Fibroblast of lung (primary cell): Measurements from ENCODE around the gene MORF4L2. TPM values are rescaled to one million over a fixed set of nuclear protein-coding genes. Genes with fewer than 3 reads are reported as not detected.
"Not testable (repeated sequence)": the region's sequence is repeated elsewhere in the genome, so short reads cannot be mapped to it uniquely, and the experiment has no call there.

Source experiments
- DNase-seq, 2 donors: peaks; one replicate each; pipeline versions ENCODE4 v3.0.0 to v3.0.0-alpha.2; 2010; ENCODE audit warnings: low read depth in 2 of 2
- H2AFZ ChIP-seq: 2 replicates; pipeline ENCODE4 v1.5.1; 2012; ENCODE audit warnings: low read length, control low read depth, inconsistent platforms
- H3K27ac ChIP-seq: 2 replicates; pipeline ENCODE4 v1.5.1; 2011; ENCODE audit warnings: low read length, control low read depth; ENCODE audit not compliant: insufficient read depth
- H3K27me3 ChIP-seq: 2 replicates; pipeline ENCODE4 v1.5.1; 2011; ENCODE audit warnings: mild to moderate bottlenecking, low read length; ENCODE audit not compliant: control insufficient read depth, insufficient read depth
- H3K36me3 ChIP-seq: 2 replicates; pipeline ENCODE4 v1.5.1; 2011; ENCODE audit warnings: low read length; ENCODE audit not compliant: control insufficient read depth, insufficient read depth
- H3K4me1 ChIP-seq: 2 replicates; pipeline ENCODE4 v1.5.1; 2011; ENCODE audit warnings: low read length; ENCODE audit not compliant: control insufficient read depth, insufficient read depth; ENCODE audit errors: extremely low read depth
- H3K4me2 ChIP-seq: 2 replicates; pipeline ENCODE4 v1.5.1; 2011; ENCODE audit warnings: low read length, control low read depth; ENCODE audit not compliant: insufficient read depth; ENCODE audit errors: extremely low read depth
- H3K4me3 ChIP-seq, 4 experiments: fragments of 200-600 bp in 1 of 4; sonication (generic) in 1 of 4; replicated peaks in 1 of 4; 2 replicates each; pipeline ENCODE4 v1.5.1; 2011 to 2016; ENCODE audit warnings: low read length in 4 of 4, low read depth in 3 of 4, mild to moderate bottlenecking in 3 of 4, control low read depth in 2 of 4, inconsistent platforms in 1 of 4, mixed read lengths in 1 of 4; ENCODE audit not compliant: insufficient read depth in 1 of 4; ENCODE audit errors: control extremely low read depth in 1 of 4
- H3K79me2 ChIP-seq: 2 replicates; pipeline ENCODE4 v1.5.1; 2012; ENCODE audit warnings: mild to moderate bottlenecking, low read length, inconsistent platforms; ENCODE audit not compliant: control insufficient read depth, insufficient read depth
- H3K9ac ChIP-seq: 2 replicates; pipeline ENCODE4 v1.5.1; 2011; ENCODE audit warnings: mild to moderate bottlenecking, low read length, control low read depth; ENCODE audit not compliant: insufficient read depth
- H3K9me3 ChIP-seq: 2 replicates; pipeline ENCODE4 v1.5.1; 2012; ENCODE audit warnings: low read depth, low read length; ENCODE audit not compliant: control insufficient read depth, insufficient read depth
- H4K20me1 ChIP-seq: 2 replicates; pipeline ENCODE4 v1.5.1; 2011; ENCODE audit warnings: low read length; ENCODE audit not compliant: control insufficient read depth, insufficient read depth; ENCODE audit errors: extremely low read depth
- CTCF ChIP-seq, 2 donors: IDR thresholded peaks in 1 of 2; conservative IDR thresholded peaks in 1 of 2; 1 replicate in 1 of 2; 2 replicates in 1 of 2; pipeline ENCODE4 v1.5.1; 2011 to 2012; ENCODE audit warnings: low read length in 2 of 2, control low read depth in 1 of 2, inconsistent platforms in 1 of 2, low read depth in 1 of 2, mild to moderate bottlenecking in 1 of 2
- EZH2 ChIP-seq: IDR thresholded peaks from 2 replicates; pipeline ENCODE4 v1.5.1; 2012; ENCODE audit warnings: low read length, control low read depth, mild to moderate bottlenecking; ENCODE audit errors: missing control alignments
- polyA plus RNA-seq, 2 donors: library from polyadenylated mRNA; depleted of rRNA in 1 of 2; stranded (reverse) in 1 of 2; unstranded in 1 of 2; fragments of >200 nt; gene quantifications; 2 replicates each; pipeline ENCODE4 v1.2.1, GENCODE V29; 2011 to 2012; ENCODE audit warnings: missing spikeins in 1 of 2
- total RNA-seq: library from RNA; depleted of rRNA; stranded (reverse); fragments of >200 nt; gene quantifications from 2 replicates; pipeline ENCODE4 v1.2.1, GENCODE V29; 2014

MORF4L2 gene
- total and polyA plus RNA-seq, 2 donors (not counting 1 experiment from before 2014, with no cell fraction given): 353 to 948 TPM

- Histone ChIP-seq H3K4me2 (no peak overlapping the region), H3K9me3 (no peaks in the 10 kb centered on the region), H3K27ac (peak overlapping the region; percentile 5), H4K20me1 (no peaks in the 10 kb centered on the region), H3K4me1 (peaks cover 5% of the 10 kb centered on the region), H3K9ac (no peak overlapping the region), H3K36me3 (no peaks in the 10 kb centered on the region), H3K27me3 (no peaks in the 10 kb centered on the region), H2AFZ (no peak overlapping the region), H3K4me3 (no peak overlapping the region), H3K79me2 (no peaks in the 10 kb centered on the region)
- DNase-seq: peak; percentile 62 to 64
- TF ChIP-seq CTCF (conservative IDR thresholded peaks at IDR 0.05 in 1 of 2, IDR thresholded peaks at IDR 0.05 in 1 of 2; ENCODE audit: low read depth in 1 of 2, low read length in 2 of 2): no peak
Measured at GRCh38 chrX:103640401-103641155, 45.9 kb downstream of the MORF4L2 start.

DNA sequence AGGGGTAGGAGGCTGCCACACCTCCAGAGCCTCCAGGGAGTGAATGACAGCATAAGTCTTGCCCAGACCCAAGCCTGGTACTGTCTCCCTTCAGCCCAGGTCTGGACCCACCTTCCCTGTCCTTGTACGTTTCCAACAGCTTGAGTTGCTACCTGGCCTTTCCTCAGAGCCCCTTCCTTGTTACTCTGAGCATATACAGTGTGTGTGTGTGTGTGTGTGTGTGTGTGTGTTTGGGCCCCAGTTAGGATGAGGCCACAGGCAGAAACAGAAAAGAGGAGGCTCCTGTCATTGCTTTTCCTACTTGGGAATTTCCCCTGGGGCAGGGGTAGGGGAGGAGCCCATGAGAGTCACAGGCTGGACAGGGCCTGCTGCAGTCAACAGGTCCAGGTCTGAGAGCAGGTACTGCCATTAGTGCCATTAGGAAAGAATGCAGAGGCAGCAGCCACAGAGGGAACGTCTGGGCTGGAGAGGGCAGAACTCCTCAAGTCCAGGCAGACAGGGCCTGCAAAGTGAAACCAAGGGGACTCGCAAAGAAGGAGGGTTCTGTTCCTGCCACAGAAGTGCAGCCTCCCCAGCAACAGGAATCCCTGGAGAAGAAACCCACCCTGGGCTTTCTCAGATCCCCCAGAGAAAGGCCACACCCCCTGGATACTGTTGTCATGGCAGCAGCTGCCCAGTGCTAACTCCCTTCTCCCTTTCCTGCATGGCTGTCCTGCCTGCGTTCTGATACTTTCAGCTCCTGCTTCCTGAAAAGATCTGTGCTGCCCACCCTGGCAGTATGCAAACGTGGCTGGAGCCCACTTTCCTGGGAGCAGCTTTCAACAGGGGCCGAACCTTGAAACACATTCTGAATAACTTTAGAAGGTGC, 47.8 kb downstream of the MORF4L2 start:
- not testable (repeated sequence) for H3K9me3 ChIP-seq, H3K27me3 ChIP-seq, H3K4me1 ChIP-seq, H4K20me1 ChIP-seq, H3K27ac ChIP-seq, H3K4me2 ChIP-seq, H2AFZ ChIP-seq, H3K9ac ChIP-seq, H3K4me3 ChIP-seq, H3K36me3 ChIP-seq, H3K79me2 ChIP-seq
- DNase-seq: peak in 1 of 2 donors; percentile 15

DNA sequence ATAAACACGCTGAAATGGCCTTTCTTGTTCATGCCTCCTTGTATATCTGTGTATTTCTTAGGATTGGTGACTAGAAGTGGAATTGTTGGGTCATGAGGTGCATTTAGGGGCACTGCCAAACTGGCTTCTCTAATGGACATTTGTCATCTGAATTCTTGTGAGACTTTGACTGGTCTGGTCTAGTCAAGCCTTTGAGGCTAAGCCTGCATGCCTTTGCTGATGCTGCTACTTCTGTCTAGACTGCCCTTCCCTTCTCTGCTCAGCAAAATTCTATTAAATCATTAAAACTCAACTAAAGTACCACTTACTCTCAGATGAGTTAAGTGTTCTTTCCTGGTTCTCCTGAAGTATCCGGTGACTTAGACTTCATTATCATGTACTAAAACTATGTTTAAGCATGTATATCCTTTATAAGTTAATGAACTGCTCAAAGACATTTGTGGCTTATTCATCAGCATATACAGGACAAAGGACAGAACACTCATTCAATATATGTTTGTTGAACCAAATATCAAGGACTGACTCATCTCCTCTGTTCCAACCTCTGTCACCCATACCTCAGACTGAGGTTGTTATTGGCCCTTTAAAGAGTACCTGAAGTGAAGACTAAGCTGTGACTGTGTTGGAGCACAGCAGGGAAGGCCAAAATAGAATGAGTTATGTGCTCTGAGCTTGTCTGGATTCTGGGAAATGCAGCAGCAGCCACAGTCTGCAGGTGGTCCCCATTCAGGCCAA, 48.7 kb downstream of the MORF4L2 start:
- Histone ChIP-seq H4K20me1 (no peaks in the 10 kb centered on the region), H3K4me2 (no peak overlapping the region), H3K9me3 (no peaks in the 10 kb centered on the region), H2AFZ (no peak overlapping the region), H3K27ac (no peak overlapping the region), H3K4me3 (no peak overlapping the region), H3K9ac (no peak overlapping the region), H3K36me3 (no peaks in the 10 kb centered on the region), H3K27me3 (no peaks in the 10 kb centered on the region), H3K79me2 (no peaks in the 10 kb centered on the region), H3K4me1 (peaks cover 5% of the 10 kb centered on the region)
- TF ChIP-seq EZH2 (no peak), CTCF (conservative IDR thresholded peaks at IDR 0.05 in 1 of 2, IDR thresholded peaks at IDR 0.05 in 1 of 2; ENCODE audit: low read depth in 1 of 2, low read length in 2 of 2) (no peak)
- peak in 1 of 2 donors; percentile 36 for DNase-seq
